Measurements from ENCODE around the gene COL18A1.

COL18A1 gene

GRCh38 chr21:45472445-45473365 lies 67.7 kb downstream of the COL18A1 start:
- FAIRE-seq (no peak), DNase-seq (ENCODE audit: insufficient read length, low spot score) (no peak)
- no peak for TF ChIP-seq CTCF (IDR thresholded peaks at IDR 0.05; ENCODE audit: insufficient read depth, missing control alignments)

GRCh38 chr21:45473496-45474322 lies 68.7 kb downstream of the COL18A1 start:
- DNase-seq (ENCODE audit: insufficient read length, low spot score) (no peak), FAIRE-seq (no peak)
- no peak for TF ChIP-seq CTCF (IDR thresholded peaks at IDR 0.05; ENCODE audit: insufficient read depth, missing control alignments)

- DNase-seq (ENCODE audit: insufficient read length, low spot score) (no peak), FAIRE-seq (no peak)
Measured at GRCh38 chr21:45474323-45474950, 69.5 kb downstream of the COL18A1 start.

GRCh38 chr21:45475004-45475685 lies 70.2 kb downstream of the COL18A1 start:
- DNase-seq (ENCODE audit: insufficient read length, low spot score) (no peak), FAIRE-seq (no peak)
- no peak for TF ChIP-seq CTCF (IDR thresholded peaks at IDR 0.05; ENCODE audit: insufficient read depth, missing control alignments)

More at GRCh38 chr21:45474323-45474950, 69.5 kb downstream of the COL18A1 start:
- TF ChIP-seq CTCF (IDR thresholded peaks at IDR 0.05; ENCODE audit: insufficient read depth, missing control alignments): no peak

- DNase-seq (ENCODE audit: insufficient read length, low spot score) (no peak), FAIRE-seq (no peak)
- no peak for TF ChIP-seq CTCF (IDR thresholded peaks at IDR 0.05; ENCODE audit: insufficient read depth, missing control alignments)
Measured at GRCh38 chr21:45475797-45476570, 71.0 kb downstream of the COL18A1 start.

- FAIRE-seq (no peak), DNase-seq (ENCODE audit: insufficient read length, low spot score) (no peak)
- no peak for TF ChIP-seq CTCF (IDR thresholded peaks at IDR 0.05; ENCODE audit: insufficient read depth, missing control alignments)
Measured at GRCh38 chr21:45476582-45476981, 71.6 kb downstream of the COL18A1 start.

Data from D721Med (cell line).